Measurements from ENCODE around the gene PLXNA4.

Gene PLXNA4

GRCh38 chr7:132544999-132545398 is 31.3 kb downstream of the PLXNA4 start:
- H3K27ac ChIP-seq, result no peak overlapping the region
- ChIA-PET POLR2A (ENCODE audit: low non-redundant PET) (no interaction called here), CTCF (no interaction called here)
- no peak for DNase-seq (ENCODE audit: low spot score)
- TF ChIP-seq CTCF (conservative IDR thresholded peaks at IDR 0.05; ENCODE audit: low read depth), result no peak

- no peak overlapping the region for H3K27ac ChIP-seq
- DNase-seq (ENCODE audit: low spot score), result no peak
- POLR2A ChIA-PET (ENCODE audit: low non-redundant PET), result no interaction called here
- CTCF ChIA-PET, result no interaction called here
- TF ChIP-seq CTCF (conservative IDR thresholded peaks at IDR 0.05; ENCODE audit: low read depth), result no peak
Measured at GRCh38 chr7:132544025-132544424, 32.2 kb downstream of the PLXNA4 start.

GRCh38 chr7:132542895-132543294 is 33.4 kb downstream of the PLXNA4 start:
- H3K27ac ChIP-seq, result no peak overlapping the region
- ChIA-PET CTCF (interaction anchor here (0.7 kb wide), 1 partner anchor 295 kb away, joined by 3 read pairs; no protein-coding TSS in a partner anchor), POLR2A (ENCODE audit: low non-redundant PET) (no interaction called here)
- no peak for TF ChIP-seq CTCF (conservative IDR thresholded peaks at IDR 0.05; ENCODE audit: low read depth)
- DNase-seq (ENCODE audit: low spot score), result no peak

GRCh38 chr7:132541656-132542055 is 34.6 kb downstream of the PLXNA4 start:
- DNase-seq (ENCODE audit: low spot score), result no peak
- POLR2A ChIA-PET (ENCODE audit: low non-redundant PET), result no interaction called here
- no peak for TF ChIP-seq CTCF (conservative IDR thresholded peaks at IDR 0.05; ENCODE audit: low read depth)
- no peak overlapping the region for H3K27ac ChIP-seq
- CTCF ChIA-PET, result no interaction called here

- DNase-seq (ENCODE audit: low spot score), result no peak
- no peak for TF ChIP-seq CTCF (conservative IDR thresholded peaks at IDR 0.05; ENCODE audit: low read depth)
- ChIA-PET POLR2A (ENCODE audit: low non-redundant PET) (no interaction called here), CTCF (interaction anchor here (0.6 kb wide), 1 partner anchor 1090 kb away, joined by 3 read pairs; no protein-coding TSS in a partner anchor)
- H3K27ac ChIP-seq, result no peak overlapping the region
Measured at GRCh38 chr7:132537456-132538145, 38.7 kb downstream of the PLXNA4 start.

- no peak for TF ChIP-seq CTCF (conservative IDR thresholded peaks at IDR 0.05; ENCODE audit: low read depth)
- CTCF ChIA-PET, result interaction anchor here (0.6 kb wide), 1 partner anchor 218 kb away, joined by 5 read pairs; no protein-coding TSS in a partner anchor
- POLR2A ChIA-PET (ENCODE audit: low non-redundant PET), result no interaction called here
- DNase-seq (ENCODE audit: low spot score), result no peak
- no peak overlapping the region for H3K27ac ChIP-seq
Measured at GRCh38 chr7:132536654-132537395, 39.4 kb downstream of the PLXNA4 start.
